Activated CD4-positive, alpha-beta T cell treated with anti-CD3 and anti-CD28 coated beads, Interleukin-2, amount 10 ng/mL, durations not matched to agents 7 days and 5 days (primary cell): ENCODE data around the gene PCCA. TPM values are rescaled to one million over a fixed set of nuclear protein-coding genes. Genes with fewer than 3 reads are reported as not detected.

ENCODE experiments used
- CTCF ChIA-PET: fragments of 350-600 bp; sonication (Branson Sonifier 250); formaldehyde crosslinking; loops from one replicate; lab custom pipeline; 2021; ENCODE audit warnings: antibody characterized with exemption; lab: Charles Lee
- POLR2A ChIA-PET: fragments of 350-600 bp; sonication (Branson Sonifier 250); formaldehyde crosslinking; loops from one replicate; lab custom pipeline; 2021; ENCODE audit warnings: antibody characterized with exemption; lab: Charles Lee
- DNase-seq: peaks from one replicate; pipeline ENCODE4 v3.0.0-alpha.2; 2020
- H3K27ac Mint-ChIP-seq: one replicate; pipeline ENCODE4 v1.8.0; 2021; ENCODE audit warnings: mild to moderate bottlenecking, moderate library complexity, mixed read lengths
- H3K27me3 Mint-ChIP-seq: one replicate; pipeline ENCODE4 v1.8.0; 2021; ENCODE audit warnings: mixed read lengths
- H3K36me3 Mint-ChIP-seq: one replicate; pipeline ENCODE4 v1.8.0; 2021; ENCODE audit warnings: low read depth, mixed read lengths
- H3K4me1 Mint-ChIP-seq: one replicate; pipeline ENCODE4 v1.8.0; 2021; ENCODE audit warnings: mixed read lengths
- H3K4me3 Mint-ChIP-seq: one replicate; pipeline ENCODE4 v1.8.0; 2021; ENCODE audit warnings: mild to moderate bottlenecking, moderate library complexity, mixed read lengths
- H3K9me3 Mint-ChIP-seq: one replicate; pipeline ENCODE4 v1.8.0; 2021; ENCODE audit warnings: mixed read lengths
- total RNA-seq, 2 experiments: library from RNA; stranded (reverse); gene quantifications; one replicate each; pipeline ENCODE4 v1.2.3, GENCODE V29; 2021

The PCCA gene
- total RNA-seq, 2 experiments from 2014 or later, result 8.6 to 8.9 TPM

DNA sequence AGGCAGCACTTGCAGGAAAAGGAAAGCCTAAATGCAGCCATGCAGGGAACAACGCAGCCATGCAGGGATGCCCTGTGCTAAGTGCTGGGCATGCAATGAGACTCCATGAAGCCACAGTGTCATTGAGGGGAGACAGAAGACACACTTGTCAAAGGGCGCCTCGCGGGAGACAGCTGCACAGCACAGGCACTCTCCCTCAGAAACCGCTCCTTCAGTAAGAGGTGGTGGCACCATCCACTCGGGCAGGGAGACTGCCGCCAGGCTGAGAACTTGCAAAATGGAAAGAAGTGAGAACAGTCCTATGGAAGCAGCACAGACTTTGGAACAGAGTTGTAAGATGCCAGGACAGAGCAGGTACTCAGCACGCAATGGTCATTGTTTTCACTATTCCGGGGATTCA, 448.6 kb downstream of the PCCA start:
- ChIA-PET CTCF (interaction anchor here (1.0 kb wide), 1 partner anchor 21 kb away, joined by 3 read pairs; no protein-coding TSS in a partner anchor), POLR2A (no interaction called here)
- peaks cover 26% of the 10 kb centered on the region for H3K4me1 Mint-ChIP-seq
- H3K27ac Mint-ChIP-seq, result no peak overlapping the region
- DNase-seq, result no peak
- peaks cover 2% of the 10 kb centered on the region for H3K36me3 Mint-ChIP-seq
- no peaks in the 10 kb centered on the region for H3K9me3 Mint-ChIP-seq
- no peak overlapping the region for H3K4me3 Mint-ChIP-seq
- no peaks in the 10 kb centered on the region for H3K27me3 Mint-ChIP-seq

DNA sequence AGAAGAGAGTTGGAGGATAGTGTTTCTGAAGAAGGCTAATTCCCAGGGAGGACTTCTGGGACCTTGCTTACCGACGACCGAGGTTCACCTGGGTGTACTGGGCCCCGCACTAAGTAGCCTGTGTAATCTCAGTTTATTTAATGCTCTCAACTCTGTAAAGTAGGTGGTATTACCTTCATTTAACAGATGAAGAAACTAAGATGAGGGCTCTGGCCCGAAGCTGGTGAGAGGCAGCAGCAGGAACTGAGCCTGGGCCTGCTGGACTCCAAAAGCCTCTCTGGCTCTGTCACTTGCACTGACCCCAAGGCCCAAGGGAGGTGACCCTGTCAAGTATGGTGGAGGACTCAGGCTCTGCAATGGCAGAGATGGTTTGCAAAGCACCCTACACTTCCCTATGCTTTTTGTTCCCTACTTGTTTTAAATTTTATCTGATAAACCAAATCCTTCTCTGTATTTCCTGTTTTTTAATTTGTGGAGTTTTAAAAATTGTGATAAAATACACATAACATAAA, 449.1 kb downstream of the PCCA start:
- Mint-ChIP-seq H3K4me3 (no peak overlapping the region), H3K9me3 (no peaks in the 10 kb centered on the region), H3K36me3 (peaks cover 2% of the 10 kb centered on the region), H3K27ac (peak overlapping the region; percentile 55), H3K4me1 (peaks cover 31% of the 10 kb centered on the region), H3K27me3 (no peaks in the 10 kb centered on the region)
- POLR2A ChIA-PET, result no interaction called here
- no peak for DNase-seq
- CTCF ChIA-PET, result no interaction called here

DNA sequence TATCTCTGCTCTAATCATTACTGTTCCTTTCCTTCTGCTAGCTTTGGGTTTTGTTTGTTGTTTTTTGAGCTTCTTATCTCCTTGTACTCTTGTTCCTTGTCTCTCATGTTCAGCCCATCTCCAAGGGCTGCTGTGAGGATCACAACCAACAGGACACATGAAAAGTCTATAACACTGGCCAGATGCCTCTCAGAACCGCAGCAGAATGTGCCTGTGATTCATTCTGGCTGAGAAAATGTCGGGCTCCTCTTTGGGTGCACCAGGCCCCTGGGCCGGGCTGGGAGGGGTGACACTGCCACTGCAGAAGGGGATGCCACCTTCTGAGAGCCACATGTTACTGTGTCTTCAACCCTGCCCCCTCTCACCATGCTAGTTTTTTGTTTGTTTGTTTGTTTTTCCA, 451.7 kb downstream of the PCCA start:
- Mint-ChIP-seq H3K27ac (no peak overlapping the region), H3K9me3 (no peaks in the 10 kb centered on the region), H3K4me1 (peaks cover 31% of the 10 kb centered on the region), H3K27me3 (no peaks in the 10 kb centered on the region), H3K4me3 (no peak overlapping the region), H3K36me3 (peaks cover 2% of the 10 kb centered on the region)
- ChIA-PET POLR2A (no interaction called here), CTCF (no interaction called here)
- DNase-seq, result no peak

- H3K27ac Mint-ChIP-seq, result no peak overlapping the region
- DNase-seq, result no peak
- H3K4me3 Mint-ChIP-seq, result no peak overlapping the region
- peaks cover 29% of the 10 kb centered on the region for H3K4me1 Mint-ChIP-seq
- no peaks in the 10 kb centered on the region for H3K9me3 Mint-ChIP-seq
- H3K27me3 Mint-ChIP-seq, result no peaks in the 10 kb centered on the region
- peaks cover 2% of the 10 kb centered on the region for H3K36me3 Mint-ChIP-seq
- POLR2A ChIA-PET, result no interaction called here
- CTCF ChIA-PET, result interaction anchor here (0.9 to 1.5 kb wide), 2 partner anchors 12 to 30 kb away, joined by 3 read pairs; no protein-coding TSS in a partner anchor
Observed at GRCh38 chr13:100541897-100542825, 453.3 kb downstream of the PCCA start.

GRCh38 chr13:100542826-100543156, 453.9 kb downstream of the PCCA start:
- H3K4me1 Mint-ChIP-seq, result peaks cover 23% of the 10 kb centered on the region
- no peaks in the 10 kb centered on the region for H3K9me3 Mint-ChIP-seq
- H3K27ac Mint-ChIP-seq, result no peak overlapping the region
- ChIA-PET CTCF (interaction anchor here (0.9 to 1.5 kb wide), 2 partner anchors 12 to 30 kb away, joined by 3 read pairs; no protein-coding TSS in a partner anchor), POLR2A (no interaction called here)
- peak; percentile 11 for DNase-seq
- H3K4me3 Mint-ChIP-seq, result no peak overlapping the region
- peaks cover 2% of the 10 kb centered on the region for H3K36me3 Mint-ChIP-seq
- no peaks in the 10 kb centered on the region for H3K27me3 Mint-ChIP-seq

DNA sequence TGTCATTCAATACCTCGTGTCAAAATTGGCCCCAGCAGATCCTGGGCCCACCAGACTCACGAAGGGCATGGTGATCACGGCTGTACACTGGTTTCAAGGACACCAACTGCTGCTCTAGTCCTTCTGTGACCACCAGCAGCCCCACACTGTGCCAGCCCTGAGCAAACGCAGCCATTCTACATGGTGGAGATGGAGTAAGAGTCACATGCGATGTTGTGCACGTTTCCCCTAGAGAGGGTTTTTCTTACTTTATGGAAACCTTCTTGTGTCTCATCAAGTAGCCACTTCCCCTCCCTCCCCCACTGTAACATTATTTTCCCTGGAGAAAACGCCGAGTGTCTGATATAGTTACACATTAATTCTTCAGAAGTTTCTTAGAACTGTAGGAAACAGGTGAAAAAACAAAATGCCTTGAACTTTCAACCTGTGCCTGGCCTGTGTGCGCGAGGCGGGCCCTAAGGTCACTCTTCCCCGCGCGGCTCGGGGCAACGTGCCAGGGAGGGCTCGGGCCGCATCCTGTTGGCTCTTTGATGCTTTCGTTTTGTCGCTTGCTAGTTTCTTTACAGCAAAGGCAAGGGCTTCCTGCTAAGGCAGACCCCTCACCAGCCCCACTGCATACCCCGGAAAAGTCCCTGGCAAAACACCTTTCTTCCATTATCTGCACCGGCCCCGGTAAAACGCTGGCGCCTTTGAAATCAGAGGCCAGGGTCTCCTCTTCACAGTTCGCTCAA, 455.1 kb downstream of the PCCA start:
- ChIA-PET CTCF (interaction anchor here (1.5 kb wide), 1 partner anchor 28 kb away, joined by 3 read pairs; no protein-coding TSS in a partner anchor), POLR2A (no interaction called here)
- H3K4me1 Mint-ChIP-seq, result peaks cover 10% of the 10 kb centered on the region

DNA sequence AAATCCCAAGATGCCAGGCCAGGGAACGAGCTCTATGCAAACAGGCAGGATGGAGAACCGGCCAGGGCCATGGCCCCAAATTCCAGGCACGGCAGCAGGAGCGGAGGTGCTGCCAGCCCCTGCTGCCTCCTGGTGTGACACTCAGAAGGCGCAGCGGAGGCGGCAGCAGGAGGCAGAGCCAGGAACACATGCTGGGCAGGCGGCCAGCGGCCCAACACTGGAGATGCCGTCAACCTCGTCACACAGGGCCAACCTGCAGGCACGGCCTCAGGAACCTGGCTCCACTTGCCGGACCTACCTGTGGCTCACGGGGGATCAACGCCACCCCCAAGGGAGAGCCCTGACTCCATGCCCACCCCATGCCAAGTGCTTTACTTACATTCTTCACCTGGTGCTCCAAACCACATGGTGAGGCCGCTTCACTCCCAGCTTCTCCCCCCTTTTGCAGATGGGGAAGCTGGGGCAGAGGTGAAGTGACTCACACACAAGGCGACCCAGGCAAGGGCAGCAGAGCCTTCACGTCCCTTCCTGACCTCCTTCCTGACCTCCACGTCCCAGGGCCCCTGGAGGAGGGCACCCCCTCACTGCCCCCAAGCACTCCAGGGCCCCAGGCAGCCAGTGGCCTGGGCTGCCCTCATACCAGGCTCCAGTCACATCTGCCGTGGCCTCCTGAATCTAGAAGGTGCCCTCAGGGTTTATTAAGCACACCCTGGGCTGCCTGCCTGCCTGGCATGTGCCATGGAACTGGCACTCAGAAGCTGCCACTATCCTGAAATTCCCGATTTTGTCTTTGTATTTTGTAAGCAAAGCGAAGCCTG, 456.2 kb downstream of the PCCA start:
- Mint-ChIP-seq H3K9me3 (no peaks in the 10 kb centered on the region), H3K4me3 (no peak overlapping the region), H3K27ac (no peak overlapping the region), H3K4me1 (peaks cover 6% of the 10 kb centered on the region), H3K36me3 (peaks cover 2% of the 10 kb centered on the region), H3K27me3 (no peaks in the 10 kb centered on the region)
- no peak for DNase-seq
- ChIA-PET POLR2A (no interaction called here), CTCF (no interaction called here)

More for the DNA sequence above, 455.1 kb downstream of the PCCA start:
- no peak overlapping the region for H3K27ac Mint-ChIP-seq
- peaks cover 2% of the 10 kb centered on the region for H3K36me3 Mint-ChIP-seq
- no peak for DNase-seq
- H3K4me3 Mint-ChIP-seq, result no peak overlapping the region
- H3K9me3 Mint-ChIP-seq, result no peaks in the 10 kb centered on the region
- H3K27me3 Mint-ChIP-seq, result no peaks in the 10 kb centered on the region

GRCh38 chr13:100545684-100546061, 456.8 kb downstream of the PCCA start:
- H3K9me3 Mint-ChIP-seq, result no peaks in the 10 kb centered on the region
- H3K36me3 Mint-ChIP-seq, result no peaks in the 10 kb centered on the region
- no peaks in the 10 kb centered on the region for H3K27me3 Mint-ChIP-seq
- CTCF ChIA-PET, result no interaction called here
- H3K27ac Mint-ChIP-seq, result no peak overlapping the region
- POLR2A ChIA-PET, result no interaction called here
- peaks cover 6% of the 10 kb centered on the region for H3K4me1 Mint-ChIP-seq
- H3K4me3 Mint-ChIP-seq, result no peak overlapping the region
- no peak for DNase-seq

GRCh38 chr13:100546713-100547405, 458.0 kb downstream of the PCCA start:
- Mint-ChIP-seq H3K27me3 (no peaks in the 10 kb centered on the region), H3K27ac (no peak overlapping the region), H3K4me1 (peaks cover 6% of the 10 kb centered on the region), H3K9me3 (no peaks in the 10 kb centered on the region), H3K36me3 (no peaks in the 10 kb centered on the region), H3K4me3 (no peak overlapping the region)
- CTCF ChIA-PET, result no interaction called here
- POLR2A ChIA-PET, result no interaction called here
- no peak for DNase-seq

- Mint-ChIP-seq H3K4me1 (peaks cover 2% of the 10 kb centered on the region), H3K27me3 (no peaks in the 10 kb centered on the region), H3K9me3 (no peaks in the 10 kb centered on the region), H3K27ac (no peak overlapping the region), H3K36me3 (no peaks in the 10 kb centered on the region), H3K4me3 (no peak overlapping the region)
- no peak for DNase-seq
- ChIA-PET POLR2A (no interaction called here), CTCF (no interaction called here)
Observed at GRCh38 chr13:100547791-100548201, 458.9 kb downstream of the PCCA start.

GRCh38 chr13:100549316-100549715, 460.4 kb downstream of the PCCA start:
- Mint-ChIP-seq H3K4me3 (no peak overlapping the region), H3K4me1 (no peaks in the 10 kb centered on the region), H3K9me3 (no peaks in the 10 kb centered on the region), H3K27ac (no peak overlapping the region), H3K36me3 (no peaks in the 10 kb centered on the region), H3K27me3 (no peaks in the 10 kb centered on the region)
- ChIA-PET POLR2A (no interaction called here), CTCF (no interaction called here)
- DNase-seq, result no peak

DNA sequence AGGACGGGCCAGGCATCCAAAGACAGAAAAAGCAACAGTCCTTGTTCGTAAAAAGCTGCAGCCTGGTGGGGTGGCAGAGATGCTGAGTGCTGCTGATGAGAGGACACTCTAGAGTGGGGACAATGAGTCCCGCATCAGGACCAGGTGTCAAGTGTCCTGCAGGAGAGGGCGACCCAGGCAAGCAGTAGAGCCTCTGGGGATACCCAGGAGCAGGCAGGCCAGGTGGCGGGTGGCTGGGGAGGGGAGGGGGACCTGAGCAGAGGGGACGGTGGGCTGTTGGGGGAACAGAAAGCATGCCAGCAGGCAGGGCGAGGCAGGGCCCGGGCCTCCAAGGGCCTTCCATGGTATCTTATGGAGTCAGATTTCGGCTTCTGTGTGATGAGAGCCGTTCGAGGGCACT, 463.9 kb downstream of the PCCA start:
- Mint-ChIP-seq H3K36me3 (no peaks in the 10 kb centered on the region), H3K4me3 (no peak overlapping the region), H3K4me1 (no peaks in the 10 kb centered on the region), H3K9me3 (no peaks in the 10 kb centered on the region), H3K27me3 (no peaks in the 10 kb centered on the region), H3K27ac (no peak overlapping the region)
- POLR2A ChIA-PET, result no interaction called here
- CTCF ChIA-PET, result no interaction called here
- DNase-seq, result no peak
